ENCODE measurements around the gene TBC1D4.

Gene TBC1D4

GRCh38 chr13:75482070-75482819 is at the start of gene TBC1D4:
TBC1D4 (minus strand) TSS chr13:75482169; CDS start chr13:75481767, 402 bp downstream.
- DNase-seq (ENCODE audit: low read depth in 3 of 3) = peak in 1 of 3 experiments; percentile 59

GRCh38 chr13:75530549-75530961 is 48.6 kb upstream of the TBC1D4 start:
- DNase-seq (ENCODE audit: low read depth in 3 of 3) = no peak

- no peak for DNase-seq (ENCODE audit: low read depth in 3 of 3)
These were observed 40.0 kb upstream of the TBC1D4 start for GRCh38 chr13:75521956-75522355.

- DNase-seq (ENCODE audit: low read depth in 3 of 3) = no peak
These were observed 36.6 kb upstream of the TBC1D4 start for GRCh38 chr13:75518439-75519088.

- DNase-seq (ENCODE audit: low read depth in 3 of 3) = no peak
These were observed 32.4 kb upstream of the TBC1D4 start for GRCh38 chr13:75514080-75514995.

- no peak for DNase-seq (ENCODE audit: low read depth in 3 of 3)
These were observed 31.3 kb upstream of the TBC1D4 start for GRCh38 chr13:75513271-75513670.

GRCh38 chr13:75512253-75512652 is 30.3 kb upstream of the TBC1D4 start:
- no peak for DNase-seq (ENCODE audit: low read depth in 3 of 3)

GRCh38 chr13:75511051-75511625 is 29.2 kb upstream of the TBC1D4 start:
- DNase-seq (ENCODE audit: low read depth in 3 of 3) = no peak

GRCh38 chr13:75508002-75508548 is 26.1 kb upstream of the TBC1D4 start:
- no peak for DNase-seq (ENCODE audit: low read depth in 3 of 3)

- DNase-seq (ENCODE audit: low read depth in 3 of 3) = no peak
These were observed 25.3 kb upstream of the TBC1D4 start for GRCh38 chr13:75507027-75508001.

GRCh38 chr13:75506018-75506417 is 24.0 kb upstream of the TBC1D4 start:
- DNase-seq (ENCODE audit: low read depth in 3 of 3) = no peak

- no peak for DNase-seq (ENCODE audit: low read depth in 3 of 3)
These were observed 23.4 kb upstream of the TBC1D4 start for GRCh38 chr13:75505327-75505726.

GRCh38 chr13:75495938-75496337 is 14.0 kb upstream of the TBC1D4 start:
- DNase-seq (ENCODE audit: low read depth in 3 of 3) = no peak

- DNase-seq (ENCODE audit: low read depth in 3 of 3) = no peak
These were observed 12.5 kb upstream of the TBC1D4 start for GRCh38 chr13:75494491-75494890.

- DNase-seq (ENCODE audit: low read depth in 3 of 3) = no peak
These were observed 11.2 kb upstream of the TBC1D4 start for GRCh38 chr13:75493156-75493555.

- no peak for DNase-seq (ENCODE audit: low read depth in 3 of 3)
These were observed 10.4 kb upstream of the TBC1D4 start for GRCh38 chr13:75492389-75492788.

GRCh38 chr13:75491376-75491775 is 9.4 kb upstream of the TBC1D4 start:
- no peak for DNase-seq (ENCODE audit: low read depth in 3 of 3)

GRCh38 chr13:75489502-75490263 is 7.7 kb upstream of the TBC1D4 start:
- no peak for DNase-seq (ENCODE audit: low read depth in 3 of 3)
